Uterus (tissue), 2 donors: ENCODE measurements around the gene CORIN.
"Not testable (repeated sequence)": the region's sequence is repeated elsewhere in the genome, so short reads cannot be mapped to it uniquely, and the experiment has no call there.

Source experiments
- CTCF ChIP-seq, 4 experiments: fragments of 200-600 bp in 2 of 4; fragments of 450-650 bp in 2 of 4; sonication (generic) in 2 of 4; IDR thresholded peaks; one replicate each; pipeline ENCODE4 v1.5.1; 2016 to 2019; ENCODE audit warnings: antibody characterized with exemption in 4 of 4, mild to moderate bottlenecking in 2 of 4, moderate library complexity in 1 of 4
- POLR2A ChIP-seq, 2 donors: fragments of 450-650 bp; IDR thresholded peaks; one replicate each; pipeline ENCODE4 v1.6.1; 2016; ENCODE audit warnings: antibody characterized with exemption in 2 of 2, mild to moderate bottlenecking in 1 of 2, moderate library complexity in 1 of 2

- not testable (repeated sequence) for TF ChIP-seq CTCF, POLR2A (IDR thresholded peaks at IDR 0.05)
These were observed 281.9 kb downstream of the CORIN start for GRCh38 chr4:47555920-47556319.
